Activated CD4-positive, alpha-beta T cell treated with anti-CD3 and anti-CD28 coated beads, Interleukin-2, amount 50 U/mL, for 48 hours (primary cell): ENCODE results near the gene CALML3.

ENCODE experiments used
- DNase-seq, 2 experiments: peaks; one replicate each; pipeline ENCODE4 v3.0.0-alpha.2; 2020

CALML3 gene

DNA sequence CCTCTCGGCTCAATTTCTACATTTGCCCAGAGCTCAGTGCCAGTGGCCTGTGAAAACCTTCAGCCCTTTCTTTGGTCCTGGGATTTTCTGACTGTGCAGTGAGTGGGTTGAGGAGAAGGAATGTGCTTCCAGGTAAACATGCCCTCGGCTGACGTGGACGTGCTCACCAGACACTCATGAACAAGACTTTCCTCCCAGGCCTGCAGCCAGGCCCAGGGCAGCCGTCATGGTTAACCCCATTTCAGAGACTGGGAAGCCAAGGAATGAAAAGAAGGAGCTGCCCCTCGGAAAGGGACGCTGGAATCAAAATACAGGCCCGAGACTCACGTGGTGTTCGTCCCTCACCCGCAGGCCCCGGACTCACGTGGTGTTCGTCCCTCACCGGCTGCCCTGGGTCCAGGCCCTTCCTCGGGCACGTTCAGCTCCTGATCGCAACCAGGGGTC, 16.6 kb upstream of the CALML3 start:
- no peak for DNase-seq

DNA sequence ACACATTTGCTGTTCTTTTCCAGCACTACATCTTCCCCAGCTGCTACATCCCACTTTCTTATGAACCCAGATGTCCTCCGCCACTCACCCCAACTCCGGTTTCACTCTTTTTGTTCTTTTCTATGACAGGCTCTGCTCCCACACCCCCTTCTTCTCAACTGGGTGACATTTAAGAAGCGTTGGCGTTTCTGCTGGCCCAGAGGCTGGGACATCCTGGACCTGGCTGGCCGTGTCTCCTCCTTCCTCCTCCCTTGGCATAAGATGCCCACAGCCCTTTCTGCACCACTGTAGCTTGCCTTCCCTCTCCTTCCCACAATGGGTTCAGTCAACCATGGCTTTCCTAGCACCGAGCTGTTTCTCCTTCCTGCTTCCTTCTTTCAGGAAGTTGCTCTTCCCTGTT, 16.0 kb upstream of the CALML3 start:
- no peak for DNase-seq

DNA sequence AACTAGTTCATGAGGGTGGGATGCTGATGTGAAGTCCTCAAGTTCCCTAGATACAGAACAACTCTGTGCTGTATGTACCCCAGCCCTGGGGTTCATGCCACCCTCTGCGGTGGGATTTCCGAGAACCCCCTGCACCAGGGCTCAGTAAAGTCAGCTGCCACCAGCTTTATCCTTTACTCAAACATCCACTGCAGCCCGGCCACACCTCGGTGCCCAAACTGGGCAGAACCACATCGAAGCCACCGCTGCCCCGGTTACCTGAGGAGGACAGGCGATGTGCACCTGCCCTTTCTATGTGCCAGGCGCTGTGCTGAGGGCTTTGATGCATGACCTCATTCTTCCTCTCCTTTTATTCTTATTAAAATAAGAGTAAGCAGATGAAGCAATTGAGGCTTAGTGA, 15.5 kb upstream of the CALML3 start:
- no peak for DNase-seq

DNA sequence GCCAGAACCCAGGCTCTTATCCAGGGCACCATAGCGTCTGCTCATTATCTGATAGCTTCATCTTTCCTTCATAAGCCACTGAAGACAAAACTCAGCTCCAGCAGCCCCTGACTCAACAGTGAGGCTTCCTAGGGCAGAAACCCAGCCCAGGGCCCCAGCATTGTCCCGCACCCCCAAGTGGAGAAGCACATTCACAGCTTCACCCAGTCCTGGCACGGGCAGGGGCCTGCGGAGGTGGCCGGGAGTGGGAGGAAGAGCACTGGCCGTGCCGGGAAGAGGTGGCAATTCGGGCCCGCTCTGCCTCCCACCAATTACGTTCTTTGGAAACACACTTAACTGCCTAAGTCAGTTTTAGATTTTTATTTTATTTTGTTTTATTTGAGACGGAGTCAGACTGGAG, 15.1 kb upstream of the CALML3 start:
- DNase-seq: no peak

DNA sequence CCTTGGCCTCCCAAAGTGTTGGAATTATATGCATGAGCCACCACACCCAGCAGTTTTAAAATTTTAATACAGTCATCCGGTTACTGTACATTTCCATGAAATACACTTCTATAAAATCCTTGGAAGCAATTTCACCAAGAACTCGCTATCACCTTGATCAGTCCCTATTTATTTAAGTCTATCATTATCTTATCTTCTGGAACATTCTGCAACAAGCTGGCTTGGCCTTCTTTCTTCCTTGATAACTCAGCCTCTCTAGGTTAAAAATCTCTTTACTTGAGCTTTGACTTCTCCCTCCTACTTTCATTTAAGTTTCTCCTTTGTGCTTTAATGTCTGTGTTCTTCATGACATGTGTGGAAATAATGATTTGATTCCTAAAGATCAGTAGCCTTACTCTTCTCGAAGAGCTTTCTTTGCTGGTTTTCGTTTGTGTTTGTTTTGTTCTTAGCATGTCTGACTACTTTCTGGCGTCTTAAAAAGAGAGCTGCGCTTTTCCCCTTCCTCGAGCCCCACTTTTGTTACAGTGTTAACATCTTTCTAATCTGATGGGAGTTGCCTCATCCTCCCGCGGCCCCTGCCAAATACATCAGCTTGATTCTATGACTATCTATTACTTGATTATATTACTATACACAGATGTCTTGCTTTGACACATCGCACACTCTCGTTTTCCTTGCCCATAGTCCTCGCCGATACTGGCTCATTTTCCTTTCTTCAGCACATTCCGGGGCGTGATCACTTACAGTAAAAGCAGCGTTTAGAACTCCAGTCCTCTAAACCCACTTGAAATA, 14.3 kb upstream of the CALML3 start:
- DNase-seq: no peak

DNA sequence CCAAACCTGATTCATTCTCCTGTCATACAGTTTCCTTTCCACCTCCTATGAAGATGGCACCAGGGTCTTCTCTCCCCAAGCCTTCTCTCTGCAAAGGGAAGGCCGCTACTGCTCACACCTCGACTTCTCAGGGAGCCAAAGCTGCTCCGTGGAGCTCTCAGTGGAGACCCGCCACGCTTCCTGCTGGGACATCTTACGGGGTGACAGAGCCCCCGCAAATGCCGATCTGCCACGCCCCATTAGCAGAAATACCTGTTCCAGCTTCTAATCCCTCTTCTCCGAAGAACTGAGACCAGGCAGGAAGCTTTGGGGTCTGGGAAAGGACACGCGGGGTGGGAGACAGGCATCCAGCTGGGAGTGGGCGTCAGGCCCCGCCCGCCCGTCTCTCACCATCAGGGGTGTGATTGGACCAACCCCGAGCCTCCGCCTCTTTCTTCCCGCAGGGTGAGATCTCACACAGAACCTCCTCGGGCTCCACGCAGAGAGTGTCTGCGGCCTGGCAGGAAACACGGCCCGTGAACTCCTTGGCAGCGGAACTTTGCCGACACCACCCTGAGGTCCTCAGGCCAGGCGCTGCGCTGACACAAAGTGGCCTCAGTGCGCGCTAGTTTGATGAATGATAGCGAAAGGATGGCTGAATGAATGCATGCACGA, 13.4 kb upstream of the CALML3 start:
- no peak for DNase-seq

DNA sequence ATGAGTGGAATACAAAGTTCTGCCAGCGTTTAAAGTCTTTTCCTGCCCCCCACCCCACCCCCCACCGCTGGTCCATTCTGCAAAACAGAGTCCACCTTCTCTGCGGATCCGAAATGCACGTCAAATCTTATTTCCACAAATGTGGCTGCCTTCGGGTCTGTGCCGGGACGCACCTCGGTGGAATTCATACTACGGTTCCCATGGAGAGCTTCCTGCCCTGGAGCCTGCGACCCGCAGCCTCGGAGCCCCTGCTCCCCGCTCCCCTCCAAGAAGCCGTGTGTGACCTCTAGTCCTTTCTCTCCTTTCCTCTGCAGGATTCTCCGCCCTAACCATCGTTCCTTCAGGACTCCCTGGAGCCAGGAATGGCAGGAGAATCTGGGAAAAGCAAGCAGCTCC, 12.9 kb upstream of the CALML3 start:
- no peak for DNase-seq

DNA sequence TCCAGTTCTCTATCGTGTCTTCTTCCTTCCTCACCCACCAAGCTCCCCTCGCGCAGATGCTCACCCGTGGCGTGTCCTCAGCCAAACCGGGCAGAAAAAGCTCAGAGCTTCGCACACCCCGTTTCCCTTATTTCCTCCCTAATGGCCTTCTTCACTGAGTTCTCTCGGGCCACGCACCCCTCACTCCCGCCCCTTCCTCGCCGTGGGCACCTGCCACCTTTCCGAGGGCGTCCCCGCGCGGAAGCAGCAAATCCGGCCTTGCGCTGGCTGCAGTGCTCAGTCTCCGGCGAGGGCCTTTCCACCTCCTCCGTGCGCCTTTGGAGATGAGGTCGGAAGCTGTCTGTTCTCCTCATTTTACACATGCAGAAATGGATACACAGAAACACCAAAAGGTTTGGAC, 12.4 kb upstream of the CALML3 start:
- no peak for DNase-seq

DNA sequence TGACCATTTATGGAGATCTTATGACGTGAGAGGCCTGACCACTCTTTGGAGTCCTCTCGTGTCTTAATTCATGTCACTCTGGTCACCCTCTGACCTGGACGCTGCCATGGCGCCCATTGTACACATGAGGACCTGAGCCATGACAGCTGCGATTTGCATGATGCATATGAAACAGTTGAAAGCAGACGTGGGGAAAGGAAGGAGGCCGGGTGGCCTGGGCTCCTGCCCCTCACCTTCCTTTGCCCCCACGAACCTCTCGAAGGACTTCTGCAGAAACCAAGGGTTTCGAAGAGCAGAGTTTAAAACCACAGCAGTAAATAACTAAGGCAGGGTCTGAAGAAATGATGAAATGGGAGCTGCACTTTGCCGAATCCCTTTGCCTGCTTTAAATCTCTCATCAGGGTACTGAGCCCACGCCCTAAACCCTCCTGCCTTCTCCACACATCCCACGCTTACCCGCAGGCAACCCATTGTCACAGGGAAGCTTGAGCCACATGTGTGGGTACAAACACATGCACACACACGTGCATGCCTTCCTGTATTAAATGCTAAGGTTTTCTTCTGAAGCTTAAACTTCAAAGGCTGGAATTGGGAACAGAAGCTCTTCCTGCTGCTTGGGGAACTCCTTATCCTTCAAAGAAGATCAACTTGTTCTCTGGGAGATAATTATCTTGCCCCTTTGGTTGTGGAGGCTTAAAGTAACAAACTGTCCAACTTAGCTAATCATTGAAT, 11.7 kb upstream of the CALML3 start:
- peak in 1 of 2 experiments; percentile 10 for DNase-seq

DNA sequence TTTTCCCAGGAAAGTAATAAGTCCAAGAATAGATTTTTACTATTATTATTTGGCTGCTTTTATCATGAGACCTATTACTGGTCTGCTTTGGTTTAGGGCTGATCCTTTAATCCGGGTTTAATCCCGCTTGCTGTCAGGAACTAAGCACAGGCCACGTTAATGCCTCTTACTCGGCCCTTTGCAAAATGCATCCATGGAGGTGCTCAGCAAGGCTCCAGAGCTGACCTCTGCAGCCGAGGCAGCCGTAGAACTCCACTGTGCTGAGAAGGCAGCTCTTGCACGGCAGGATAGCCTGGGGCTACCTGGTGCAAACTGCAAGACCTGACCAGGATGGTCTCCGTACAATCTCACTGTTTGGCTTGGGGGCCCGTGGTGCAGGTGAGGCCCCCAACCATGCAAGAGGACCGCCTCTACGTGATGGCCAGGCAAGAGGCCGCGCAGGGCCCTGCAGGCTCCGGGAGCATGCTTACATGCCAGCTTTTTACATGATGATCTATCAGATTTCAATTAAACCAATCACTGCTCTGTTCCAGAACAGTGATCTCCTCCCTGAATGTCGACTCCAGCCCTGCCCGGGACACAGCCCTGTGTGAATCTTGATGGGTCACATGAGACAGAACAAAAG, 10.4 kb upstream of the CALML3 start:
- DNase-seq: no peak

DNA sequence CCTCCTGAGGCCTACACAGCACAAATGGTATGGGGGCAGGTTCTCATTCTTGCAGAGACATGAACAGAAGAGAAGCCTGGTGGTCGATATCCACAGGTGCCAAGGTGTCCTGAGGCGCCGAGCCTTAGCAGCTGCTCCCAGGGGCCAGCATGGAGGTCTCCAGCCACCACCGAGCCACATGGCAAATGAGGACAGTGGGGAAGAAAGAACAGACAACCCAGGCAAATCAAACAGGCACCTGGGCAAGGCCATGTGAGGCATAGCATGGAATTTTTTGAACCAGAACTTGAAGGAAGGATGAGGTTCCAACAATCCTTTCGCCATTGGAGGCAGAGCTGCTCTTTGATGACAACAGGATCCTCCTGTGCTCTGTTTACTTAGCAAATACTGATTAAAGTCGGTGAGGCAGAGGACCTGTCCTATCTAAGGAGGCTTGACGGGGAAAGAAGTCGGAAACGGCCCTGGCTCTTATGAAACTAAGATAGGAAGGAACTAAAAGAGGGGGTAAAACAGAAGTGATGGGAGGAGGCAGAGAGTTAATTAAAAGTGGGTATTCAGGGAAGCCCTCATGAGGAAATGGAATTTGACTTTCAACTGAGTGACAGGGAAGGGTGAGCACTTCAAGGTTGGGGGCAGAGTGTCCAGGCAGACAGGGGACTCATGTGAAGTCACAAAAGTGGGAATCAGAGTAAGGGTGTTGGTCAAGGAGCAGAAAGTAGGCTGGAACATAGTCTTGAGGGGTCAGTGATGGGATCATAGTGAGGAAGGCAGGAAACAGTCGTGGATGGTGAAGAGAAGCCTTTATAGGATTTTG, 8.6 kb upstream of the CALML3 start:
- DNase-seq: no peak

DNA sequence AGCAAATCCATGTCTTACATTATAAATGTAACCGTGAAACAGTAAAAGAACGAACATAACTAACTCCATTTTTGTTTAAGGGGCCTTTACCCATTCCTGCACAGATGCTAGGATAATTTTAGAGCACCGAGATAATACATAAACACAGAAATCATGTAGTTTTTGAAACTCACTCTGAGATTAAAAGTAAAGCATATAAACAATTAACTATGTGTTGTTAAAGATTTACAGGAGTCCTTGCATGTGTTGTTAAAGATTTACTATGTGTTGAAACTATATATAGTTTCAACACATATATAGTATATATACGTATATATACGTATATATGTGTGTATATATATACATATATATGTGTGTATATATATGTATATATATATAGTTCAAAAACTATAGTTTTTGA, 7.2 kb upstream of the CALML3 start:
- DNase-seq: no peak

DNA sequence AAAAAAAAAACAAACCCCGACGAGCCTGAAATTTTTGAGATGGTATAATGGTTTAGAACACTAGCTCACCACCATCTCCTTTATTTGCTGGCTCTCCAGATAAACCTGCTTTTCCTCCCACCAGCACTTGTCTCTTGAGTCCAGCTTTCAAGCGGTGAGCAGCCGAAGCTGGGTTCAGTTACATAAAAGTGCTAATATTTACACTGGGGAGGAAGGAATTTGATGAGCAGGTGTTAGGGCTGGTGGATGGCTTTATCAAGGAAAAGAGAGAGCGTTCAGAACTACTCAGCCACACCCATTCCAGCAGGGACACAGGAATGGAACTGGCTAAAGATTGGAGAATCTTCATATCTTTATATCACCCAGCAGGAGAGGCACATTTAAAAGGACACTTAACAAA, 6.6 kb upstream of the CALML3 start:
- no peak for DNase-seq

DNA sequence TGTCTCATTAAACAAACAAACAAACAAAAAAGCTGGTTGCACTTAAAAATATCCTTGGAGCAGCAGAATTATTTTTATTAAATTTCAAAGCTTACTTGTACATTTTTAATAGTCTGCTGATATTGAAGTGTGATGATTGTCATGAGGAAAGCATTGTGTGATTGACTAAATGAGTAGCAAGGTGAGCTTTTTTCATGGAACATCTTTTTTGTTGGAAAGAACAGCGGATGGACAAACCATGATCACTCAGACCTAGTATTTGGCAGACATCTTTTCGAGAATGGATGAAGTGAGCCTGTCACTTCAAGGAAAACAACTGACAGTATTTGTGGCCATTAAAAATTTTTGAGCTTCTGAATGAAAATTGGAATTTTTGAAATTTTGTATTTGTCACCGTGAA, 5.7 kb upstream of the CALML3 start:
- DNase-seq: no peak

DNA sequence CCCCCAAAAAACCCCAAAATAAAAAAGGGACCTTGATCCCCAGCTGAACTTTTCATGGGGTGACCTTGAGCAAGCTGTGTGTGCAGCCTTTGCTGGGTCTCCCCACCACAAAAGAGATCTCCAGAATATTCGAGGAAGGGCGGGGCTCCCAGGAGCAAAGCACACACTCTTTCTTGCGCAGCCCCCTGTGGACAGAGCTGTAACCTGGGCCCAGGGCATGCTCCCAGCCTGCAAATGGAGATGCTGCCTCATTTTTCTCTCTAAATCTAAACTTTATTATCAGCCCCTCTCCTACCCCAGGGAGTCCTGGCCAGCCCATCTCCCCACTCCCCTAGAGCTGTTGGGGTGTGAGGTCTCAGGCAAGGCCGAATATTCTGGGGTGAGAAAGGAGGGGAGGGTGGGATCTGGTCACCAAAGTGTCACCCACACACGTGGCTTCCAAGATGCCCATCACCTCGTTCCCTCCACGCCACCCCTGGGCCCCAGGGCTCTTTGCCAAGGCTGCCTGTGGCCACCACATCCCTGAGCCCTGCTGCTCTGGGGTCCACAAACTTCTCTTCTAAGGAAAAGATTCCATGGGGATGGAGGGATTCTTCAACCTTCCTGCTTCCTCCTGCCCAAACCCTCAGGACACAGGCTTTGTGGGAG, 1.7 kb upstream of the CALML3 start:
- no peak for DNase-seq

DNA sequence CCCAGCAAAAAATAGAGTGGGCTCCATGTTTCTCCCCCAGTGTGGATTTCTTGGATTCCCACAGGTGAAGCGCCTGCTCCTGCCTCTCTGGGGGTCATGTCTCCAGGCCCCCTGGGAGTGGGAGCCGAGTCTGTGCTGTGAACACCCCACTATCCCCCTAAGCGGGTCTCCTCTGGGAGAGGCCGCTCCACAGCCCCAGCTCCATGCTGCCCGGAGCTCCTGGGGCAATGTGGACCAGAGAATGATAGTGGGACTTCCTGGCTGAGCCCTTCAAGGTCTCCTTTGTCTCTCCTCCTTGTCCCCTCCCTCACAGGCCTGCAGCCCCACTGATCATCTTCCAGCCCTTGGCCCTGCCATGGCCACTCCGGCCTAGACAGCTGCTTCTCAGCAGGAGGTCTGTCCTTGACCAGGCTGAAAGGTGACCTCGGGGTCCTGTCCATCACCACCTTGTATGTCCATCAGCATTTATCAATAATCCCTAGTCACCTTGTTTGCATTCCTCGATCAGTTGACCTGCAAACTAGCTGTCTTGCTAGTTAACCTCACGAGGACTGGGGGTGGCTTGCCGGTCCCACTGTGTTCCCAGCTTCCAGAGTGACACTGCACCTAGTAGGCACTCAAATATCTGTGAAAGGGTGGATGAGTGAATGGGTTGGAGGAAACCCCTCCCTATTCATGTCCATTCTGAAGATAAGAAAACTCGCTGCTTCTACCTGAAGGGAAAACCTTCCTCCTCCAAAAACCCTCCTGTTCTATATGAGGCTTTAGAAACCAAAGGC, 776 bp upstream of the CALML3 start:
- no peak for DNase-seq

DNA sequence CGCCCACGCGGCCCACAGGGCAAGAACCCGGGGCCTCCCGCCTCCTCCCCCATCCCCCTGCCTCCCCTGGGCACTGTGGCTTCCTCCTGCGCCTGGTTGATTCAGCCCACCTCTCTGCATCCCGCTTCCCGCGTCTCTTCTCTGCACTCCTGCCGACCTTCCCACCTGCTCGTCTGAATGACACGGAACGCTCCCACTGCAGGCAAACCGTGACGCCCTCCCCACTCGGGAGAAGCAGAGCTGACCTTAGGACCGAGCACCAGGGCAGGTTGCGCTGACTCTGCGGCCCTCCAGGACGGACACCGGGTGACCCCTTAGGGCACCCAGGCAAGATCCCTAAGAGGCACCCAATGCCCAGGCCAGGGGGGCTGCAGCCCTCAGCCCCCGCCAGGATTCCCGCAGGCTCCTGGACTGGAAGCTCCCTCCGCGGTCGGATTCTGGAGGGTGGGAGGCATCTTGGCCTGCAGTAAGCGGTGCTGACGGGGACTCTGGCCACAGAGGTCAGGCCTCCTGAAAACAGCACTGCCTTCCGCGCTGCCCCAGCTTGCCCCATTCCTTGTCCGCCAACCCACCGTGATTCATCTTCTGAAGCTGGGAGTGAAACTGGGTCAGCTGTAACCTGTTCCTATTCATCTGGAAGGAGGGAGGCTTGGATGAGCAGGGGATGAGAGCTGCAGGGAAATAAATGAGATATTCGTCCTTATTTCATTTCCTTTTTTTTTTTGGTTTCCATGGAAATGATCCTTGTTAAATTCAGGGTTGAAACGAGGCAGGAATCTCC, 990 bp downstream of the CALML3 start:
- DNase-seq: no peak

DNA sequence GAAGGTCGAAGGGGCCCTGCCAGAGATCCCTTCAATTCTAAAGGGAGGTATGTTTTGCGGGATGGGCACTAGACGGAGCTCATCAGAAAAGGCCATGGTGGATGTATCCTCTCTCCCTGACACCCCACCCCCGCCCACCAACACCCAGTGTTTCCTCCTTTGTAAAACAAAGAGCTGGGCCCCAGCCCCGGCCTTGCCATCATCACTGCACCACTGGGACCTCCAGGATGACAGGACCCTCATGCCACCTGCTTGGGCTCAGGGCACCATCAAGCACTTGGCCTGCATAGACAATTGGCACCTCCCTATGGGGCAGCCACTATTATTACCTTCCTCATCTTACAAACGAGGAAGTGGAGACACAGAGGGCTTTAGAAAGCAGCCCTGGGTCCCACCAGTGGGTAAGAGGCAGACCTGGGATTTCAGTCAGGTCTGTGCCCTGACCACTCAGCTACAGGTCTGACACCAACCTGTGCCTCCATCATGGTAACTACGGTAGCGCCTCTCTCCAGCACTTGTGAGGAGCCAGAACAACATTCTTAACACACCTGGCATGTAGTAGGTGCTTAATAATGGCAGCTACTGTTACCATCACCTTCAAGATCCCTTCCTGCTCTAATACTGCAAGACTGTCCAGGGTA, 2.0 kb downstream of the CALML3 start:
- DNase-seq: no peak

DNA sequence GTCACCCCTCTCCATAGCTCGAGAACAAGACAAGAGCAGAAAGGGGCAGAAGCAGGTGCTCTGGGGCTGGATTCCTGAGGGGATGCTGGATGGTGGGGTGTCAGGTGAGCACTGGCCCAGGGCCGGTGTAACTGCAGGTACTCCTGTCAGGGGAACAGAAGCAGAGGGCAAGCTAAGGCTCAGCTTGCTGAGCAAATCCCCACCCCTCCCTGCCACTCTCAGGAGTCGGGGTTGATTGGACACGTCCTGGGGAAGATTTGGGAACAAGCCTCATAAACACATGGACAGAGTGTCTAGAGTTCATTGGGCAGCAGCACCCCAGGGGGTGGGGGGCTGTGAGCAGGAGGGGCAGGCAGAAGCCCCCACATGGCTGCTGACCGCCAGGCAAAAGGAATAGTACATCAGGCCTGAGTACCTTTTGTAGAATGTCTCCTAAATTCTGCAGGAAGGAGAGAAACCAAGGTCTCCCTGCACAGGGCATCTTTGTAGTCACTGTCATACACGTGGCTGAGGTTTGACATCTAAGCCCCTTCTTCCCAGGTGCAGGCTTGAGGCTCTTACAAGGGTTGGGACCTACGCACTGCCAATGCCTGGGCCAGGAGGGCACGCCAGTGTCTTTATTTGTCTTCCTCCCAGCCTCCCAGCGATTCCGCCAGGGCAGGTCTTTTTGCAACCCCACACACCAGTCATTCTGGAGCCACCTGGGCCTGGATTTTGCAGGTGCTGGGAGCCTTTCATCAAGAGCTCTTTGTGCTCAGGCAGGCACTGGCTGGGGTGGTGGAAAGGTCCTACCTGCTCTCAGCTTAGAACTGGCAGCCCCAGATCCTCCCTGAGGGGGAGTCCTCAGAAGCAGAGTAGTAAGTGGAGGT, 2.8 kb downstream of the CALML3 start:
- no peak for DNase-seq
